ENCODE data around the gene SMIM9. TPM values are rescaled to one million over a fixed set of nuclear protein-coding genes. Genes with fewer than 3 reads are reported as not detected.

The SMIM9 gene
- total and polyA plus RNA-seq, 2 donors from 2014 or later, result not detected

DNA sequence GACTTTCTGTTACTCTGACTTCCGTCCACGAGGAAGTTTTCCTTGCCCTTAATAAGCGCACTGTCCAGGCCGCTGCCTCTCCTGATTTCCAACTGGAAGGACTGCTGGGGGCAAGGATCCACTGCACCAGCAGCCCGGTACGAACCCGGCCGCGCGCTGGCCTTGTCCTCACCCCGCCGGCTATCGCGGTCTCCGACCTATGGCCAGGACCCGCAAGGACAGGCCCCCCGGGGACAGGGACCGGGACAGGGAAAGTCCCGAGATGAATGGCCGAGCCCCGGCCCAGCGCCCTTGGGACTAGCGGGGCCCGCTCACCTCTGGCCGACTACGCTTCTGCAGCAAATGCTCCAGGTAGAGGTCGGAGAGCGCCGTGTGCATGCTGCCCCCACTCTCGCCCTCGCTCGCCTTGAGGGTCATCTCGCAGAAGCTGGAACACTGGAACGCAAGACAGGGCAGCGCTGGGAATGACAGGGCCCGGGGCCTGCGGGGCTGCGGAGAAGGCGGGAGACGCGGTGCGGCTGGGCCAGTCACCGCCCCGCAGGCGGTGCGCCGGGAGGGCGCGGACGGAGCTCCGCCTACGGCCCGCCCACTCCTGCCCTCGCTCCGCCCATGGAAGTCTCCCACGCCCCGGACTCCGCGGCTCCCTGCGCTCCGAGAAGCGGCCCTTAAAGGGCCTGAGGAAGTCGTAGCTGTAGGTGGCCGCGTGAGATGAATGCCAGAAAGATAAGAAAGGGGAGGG, 29.3 kb downstream of the SMIM9 start, which contains the start of gene MPP1:
TSS of gene MPP1 (minus strand) at position 529 of the 739 bp plus-strand sequence. CDS start at position 417, 112 bp downstream.
- TF ChIP-seq, protein P1, sequence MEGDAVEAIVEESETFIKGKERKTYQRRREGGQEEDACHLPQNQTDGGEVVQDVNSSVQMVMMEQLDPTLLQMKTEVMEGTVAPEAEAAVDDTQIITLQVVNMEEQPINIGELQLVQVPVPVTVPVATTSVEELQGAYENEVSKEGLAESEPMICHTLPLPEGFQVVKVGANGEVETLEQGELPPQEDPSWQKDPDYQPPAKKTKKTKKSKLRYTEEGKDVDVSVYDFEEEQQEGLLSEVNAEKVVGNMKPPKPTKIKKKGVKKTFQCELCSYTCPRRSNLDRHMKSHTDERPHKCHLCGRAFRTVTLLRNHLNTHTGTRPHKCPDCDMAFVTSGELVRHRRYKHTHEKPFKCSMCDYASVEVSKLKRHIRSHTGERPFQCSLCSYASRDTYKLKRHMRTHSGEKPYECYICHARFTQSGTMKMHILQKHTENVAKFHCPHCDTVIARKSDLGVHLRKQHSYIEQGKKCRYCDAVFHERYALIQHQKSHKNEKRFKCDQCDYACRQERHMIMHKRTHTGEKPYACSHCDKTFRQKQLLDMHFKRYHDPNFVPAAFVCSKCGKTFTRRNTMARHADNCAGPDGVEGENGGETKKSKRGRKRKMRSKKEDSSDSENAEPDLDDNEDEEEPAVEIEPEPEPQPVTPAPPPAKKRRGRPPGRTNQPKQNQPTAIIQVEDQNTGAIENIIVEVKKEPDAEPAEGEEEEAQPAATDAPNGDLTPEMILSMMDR (IDR thresholded peaks at IDR 0.05; ENCODE audit: borderline replicate concordance, extremely low read depth, insufficient read depth), result no peak
- intact Hi-C loops (cut with DNase I), result no loop called here
- peak within 1 kb of the TSS; percentile 54 to 74 (median 71) for H3K4me3 ChIP-seq (ENCODE audit: low read length in 3 of 3)
- H3K9me3 ChIP-seq (ENCODE audit: control insufficient read depth in 2 of 3, insufficient read depth in 1 of 3, low read length in 3 of 3), result no peaks in the 10 kb centered on the region
- peak within 1 kb of the TSS; percentile 9 to 69 (median 39) for H3K9ac ChIP-seq (ENCODE audit: low read length in 3 of 3)
- DNase-seq (peak; percentile 76 to 89 (median 82)), FAIRE-seq (no peak)
- H3K4me1 ChIP-seq (ENCODE audit: control insufficient read depth in 2 of 3, insufficient read depth in 2 of 3, low read depth in 1 of 3, low read length in 3 of 3), result peaks cover 0 to 11% (median 3%) of the 10 kb centered on the region in 3 donors
- peak within 1 kb of the TSS; percentile 60 to 63 for H3K27ac ChIP-seq (ENCODE audit: low read depth in 2 of 2, low read length in 2 of 2)
- H3K36me3 ChIP-seq (ENCODE audit: control insufficient read depth in 2 of 3, insufficient read depth in 3 of 3, low read length in 3 of 3), result no peaks in the 10 kb centered on the region
- no peaks in the 10 kb centered on the region for H3K27me3 ChIP-seq (ENCODE audit: control insufficient read depth, insufficient read depth, low read length)

DNA sequence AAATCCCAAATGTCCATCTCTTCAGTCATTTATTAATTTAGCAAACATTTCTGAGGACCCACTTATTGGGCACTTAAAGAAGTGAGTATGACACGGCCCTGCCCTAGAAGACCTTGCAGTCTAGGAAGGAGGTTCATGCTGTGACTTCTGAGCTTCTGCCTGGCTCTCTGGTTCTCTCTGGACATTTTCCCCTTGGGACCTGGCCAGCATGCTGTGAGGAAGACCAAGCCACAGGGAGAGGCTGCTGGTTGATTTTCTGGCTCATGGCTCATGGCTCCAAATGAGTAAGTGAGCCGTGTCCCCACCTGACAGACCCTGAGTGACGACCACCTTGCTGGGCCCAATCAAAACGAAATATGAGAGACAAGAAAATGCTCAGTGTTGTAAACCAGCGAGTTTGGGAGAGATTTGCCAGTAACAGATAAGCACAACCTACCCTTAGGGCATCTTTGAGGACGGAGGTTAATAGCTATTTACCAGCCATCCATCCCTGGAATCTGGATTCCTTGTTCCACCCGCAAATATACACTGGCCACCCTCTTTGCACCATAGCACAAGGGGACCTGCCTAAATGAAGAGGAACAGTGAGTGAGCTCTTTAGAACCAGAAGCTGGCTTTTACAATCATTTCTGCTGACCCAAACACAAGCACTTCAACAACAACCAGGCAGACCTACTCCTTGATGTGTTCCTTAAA, 30.1 kb downstream of the SMIM9 start:
- H3K9me3 ChIP-seq (ENCODE audit: control insufficient read depth in 2 of 3, insufficient read depth in 1 of 3, low read length in 3 of 3), result no peaks in the 10 kb centered on the region
- no peak for FAIRE-seq
- no peaks in the 10 kb centered on the region for H3K27me3 ChIP-seq (ENCODE audit: control insufficient read depth, insufficient read depth, low read length)
- H3K9ac ChIP-seq (ENCODE audit: low read length in 3 of 3), result peak overlapping the region; percentile 39 to 69 (median 41)
- peaks cover 0 to 13% (median 3%) of the 10 kb centered on the region in 3 donors for H3K4me1 ChIP-seq (ENCODE audit: control insufficient read depth in 2 of 3, insufficient read depth in 2 of 3, low read depth in 1 of 3, low read length in 3 of 3)
- intact Hi-C loops (cut with DNase I), result no loop called here
- peak overlapping the region; percentile 60 to 63 for H3K27ac ChIP-seq (ENCODE audit: low read depth in 2 of 2, low read length in 2 of 2)
- H3K36me3 ChIP-seq (ENCODE audit: control insufficient read depth in 2 of 3, insufficient read depth in 3 of 3, low read length in 3 of 3), result no peaks in the 10 kb centered on the region
- TF ChIP-seq, protein P1 (IDR thresholded peaks at IDR 0.05; ENCODE audit: borderline replicate concordance, extremely low read depth, insufficient read depth), result no peak
- no peak for DNase-seq
- H3K4me3 ChIP-seq (ENCODE audit: low read length in 3 of 3), result peak overlapping the region; percentile 44 to 74 (median 71)

DNA sequence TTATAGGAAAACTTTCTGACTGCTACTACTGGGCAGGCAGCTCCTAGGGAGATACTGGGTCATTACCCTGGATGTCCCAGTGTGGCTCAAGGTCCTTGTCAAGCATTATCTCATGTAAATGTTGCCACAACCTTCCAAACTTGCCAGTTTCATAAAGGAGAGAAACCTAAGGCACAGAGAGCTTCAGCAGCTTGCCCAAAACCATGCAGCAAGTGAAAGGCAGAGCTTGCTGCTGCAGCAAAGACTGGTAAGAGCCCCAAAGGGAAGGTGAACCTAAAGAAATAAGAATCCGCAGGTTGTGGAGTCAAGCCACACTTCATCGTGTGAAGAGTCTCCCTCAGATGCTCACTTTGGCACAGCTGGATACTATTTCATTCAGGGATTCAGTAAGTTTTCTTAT, 31.5 kb downstream of the SMIM9 start:
- Histone ChIP-seq H3K27me3 (ENCODE audit: control insufficient read depth, insufficient read depth, low read length) (no peaks in the 10 kb centered on the region), H3K27ac (ENCODE audit: low read depth in 2 of 2, low read length in 2 of 2) (peak overlapping the region in 1 of 2 donors; percentile 32), H3K4me3 (ENCODE audit: low read length in 3 of 3) (no peak overlapping the region), H3K4me1 (ENCODE audit: control insufficient read depth in 2 of 3, insufficient read depth in 2 of 3, low read depth in 1 of 3, low read length in 3 of 3) (peaks cover 0 to 13% (median 3%) of the 10 kb centered on the region in 3 donors), H3K9ac (ENCODE audit: low read length in 3 of 3) (no peak overlapping the region), H3K9me3 (ENCODE audit: control insufficient read depth in 2 of 3, insufficient read depth in 1 of 3, low read length in 3 of 3) (no peaks in the 10 kb centered on the region), H3K36me3 (ENCODE audit: control insufficient read depth in 2 of 3, insufficient read depth in 3 of 3, low read length in 3 of 3) (no peaks in the 10 kb centered on the region)
- DNase-seq (no peak), FAIRE-seq (no peak)
- intact Hi-C loops (cut with DNase I), result no loop called here
- TF ChIP-seq, protein P1 (IDR thresholded peaks at IDR 0.05; ENCODE audit: borderline replicate concordance, extremely low read depth, insufficient read depth), result no peak

All from kidney (tissue), 14 donors.